ENCODE measurements around the gene MAN2A1.

DNA sequence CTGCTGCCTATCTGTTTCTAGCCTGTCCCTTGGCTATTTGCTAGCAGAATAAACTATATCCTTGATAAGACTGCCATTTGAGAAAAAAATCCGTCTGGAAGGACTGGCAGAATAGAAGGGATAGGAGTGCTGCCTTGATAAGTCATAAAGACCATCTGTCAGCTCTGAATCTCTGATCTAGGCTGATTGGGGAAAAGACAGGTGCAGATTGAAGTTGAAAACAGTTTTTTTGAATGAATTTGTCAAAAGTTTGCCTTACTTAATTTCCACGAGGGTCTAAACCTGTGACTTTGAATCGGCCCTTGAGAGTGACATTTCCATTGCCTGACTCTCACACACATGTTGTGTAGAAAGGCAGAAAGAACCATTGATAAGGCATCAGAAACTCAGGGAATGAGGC is 218.6 kb downstream of the MAN2A1 start:
- TF ChIP-seq CTCF (IDR thresholded peaks at IDR 0.05) (no peak), POLR2A (IDR thresholded peaks at IDR 0.05) (no peak)

Data from adrenal gland (tissue), 5 donors.